GM18951 (cell line): ENCODE results near the gene EFEMP1.

Experiments
- POLR2A ChIP-seq: IDR thresholded peaks from 4 replicates; pipeline ENCODE4 v1.6.1; 2011; ENCODE audit warnings: mild to moderate bottlenecking; ENCODE audit not compliant: insufficient read length, insufficient read depth; ENCODE audit errors: extremely low read depth
- in situ Hi-C: fragments of 300-500 bp; cut with MboI; formaldehyde crosslinking; loops from one replicate; pipeline ENCODE4 v1.12.0; 2022; ENCODE audit warnings: low sequenced_read_pairs, mixed read lengths, inconsistent platforms; ENCODE audit not compliant: unreplicated experiment

Gene EFEMP1

DNA sequence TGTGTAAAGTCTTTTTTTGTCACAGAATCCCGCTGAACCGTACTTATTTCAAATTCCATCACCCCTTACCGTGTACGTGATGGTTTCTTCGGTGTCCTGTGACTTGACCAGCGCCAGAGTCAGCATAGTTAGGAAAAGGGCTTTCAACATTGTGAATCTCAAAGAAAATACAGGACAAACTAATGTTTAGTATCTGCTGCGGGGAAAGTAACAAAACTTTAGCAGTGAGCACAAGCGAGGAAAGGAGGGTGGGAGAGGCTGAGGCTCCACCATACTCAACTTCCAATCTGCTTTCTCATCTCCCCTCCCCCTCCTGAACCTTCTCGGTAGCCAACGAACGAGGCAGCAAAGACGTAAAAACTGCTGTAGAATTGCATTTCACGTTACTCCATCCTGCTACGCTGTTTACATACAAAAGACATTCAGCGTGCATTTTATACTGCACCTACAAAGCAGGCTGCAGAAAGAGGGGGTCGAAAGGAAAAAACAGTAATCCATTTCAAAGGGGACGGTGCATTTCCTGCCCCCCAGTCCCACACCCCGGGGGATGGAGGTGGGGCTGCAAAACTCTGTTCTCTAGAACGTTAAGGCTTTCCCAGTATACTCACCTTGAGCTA lies 1.2 kb downstream of the EFEMP1 start:
- in situ Hi-C loops = no loop called here
- no peak for TF ChIP-seq POLR2A

DNA sequence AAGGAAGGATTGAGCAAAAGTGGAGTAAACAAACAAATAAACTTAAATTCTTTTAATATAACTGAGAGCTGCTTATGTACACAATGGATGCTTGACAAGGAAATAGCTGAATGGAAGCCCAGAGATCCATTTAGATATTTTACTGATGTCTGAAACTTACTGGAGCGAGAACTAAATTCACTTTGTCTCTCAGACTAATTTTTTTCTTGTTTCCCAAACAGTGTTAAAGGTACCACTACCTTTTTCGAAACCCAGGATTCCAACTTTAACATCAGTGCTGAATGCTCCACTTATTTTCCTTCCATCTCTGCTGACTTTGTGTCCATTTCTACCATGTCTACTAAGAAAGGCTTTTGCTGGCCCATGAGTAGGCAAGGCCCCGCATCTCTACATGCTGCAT lies 4.0 kb downstream of the EFEMP1 start:
- in situ Hi-C loops = no loop called here
- no peak for TF ChIP-seq POLR2A

DNA sequence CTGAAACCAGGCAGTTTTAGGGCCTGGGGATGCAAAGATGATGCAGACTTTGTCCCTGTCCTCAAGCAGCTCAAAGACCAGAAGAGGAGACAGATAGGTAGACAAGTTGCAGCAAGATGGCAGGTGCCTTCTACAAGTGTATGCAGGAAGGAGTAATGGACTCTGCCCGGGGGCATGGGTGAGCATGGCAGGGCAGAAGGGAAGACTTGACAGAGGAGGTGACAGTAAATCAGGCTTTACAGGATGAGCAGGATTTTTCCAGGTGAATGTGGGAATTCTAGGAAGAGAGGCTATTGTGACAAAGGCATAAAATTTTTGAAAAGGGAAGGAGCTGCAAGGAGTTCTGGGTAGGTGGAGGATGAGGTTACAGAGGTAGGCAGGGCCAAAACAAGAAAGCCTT lies 4.7 kb downstream of the EFEMP1 start:
- in situ Hi-C loops = no loop called here
- TF ChIP-seq POLR2A = no peak

DNA sequence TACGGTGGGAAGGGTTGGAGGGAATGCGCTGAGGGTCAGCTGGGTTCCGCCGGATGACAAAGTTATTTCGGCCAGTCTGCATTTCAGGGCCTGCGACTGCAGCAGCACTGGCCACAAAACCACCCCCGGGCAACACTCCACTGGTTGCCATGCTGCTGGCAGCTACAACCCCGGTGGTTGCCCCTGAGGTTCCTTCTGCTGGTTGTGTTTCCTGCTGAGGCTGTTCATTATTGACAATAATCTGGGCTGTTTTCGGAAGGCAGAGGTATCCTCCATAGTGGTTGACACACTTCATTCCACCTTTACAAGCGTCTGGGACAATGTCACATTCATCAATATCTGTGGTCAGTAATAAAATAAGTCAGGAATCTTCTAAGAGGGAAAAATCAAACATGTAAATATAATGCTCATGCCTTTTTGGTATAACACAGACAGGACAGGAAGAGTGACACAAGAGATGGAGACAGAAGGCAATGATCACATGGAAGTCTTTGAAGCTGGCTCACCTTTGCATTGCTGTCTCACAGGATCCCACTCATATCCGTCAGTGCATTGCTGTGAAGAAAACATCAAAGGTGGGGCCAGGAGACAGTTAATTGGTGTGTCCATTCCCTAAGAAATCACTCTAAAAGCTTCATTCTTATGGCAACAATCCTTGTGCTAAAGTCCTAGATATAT lies 5.7 kb downstream of the EFEMP1 start:
- TF ChIP-seq POLR2A = no peak
- in situ Hi-C loops = no loop called here

DNA sequence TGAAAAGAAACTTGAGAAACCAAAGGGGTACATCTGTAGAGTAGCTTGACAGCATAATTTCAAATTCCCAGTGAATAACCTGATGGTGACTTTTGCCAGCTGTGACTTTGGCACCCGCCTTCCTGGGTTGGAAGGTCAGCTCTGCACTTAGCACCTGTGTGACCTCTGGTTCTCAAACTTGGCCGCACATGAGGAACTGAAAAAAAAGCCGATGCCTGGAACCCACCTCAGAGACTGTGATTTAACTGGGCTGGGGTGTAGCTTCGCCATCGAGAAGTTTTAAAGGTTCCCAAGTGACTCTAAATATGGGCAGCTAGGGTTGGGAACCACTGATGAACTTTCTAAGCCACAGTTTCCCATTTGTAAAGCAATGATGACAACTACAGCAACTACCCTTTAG lies 6.5 kb downstream of the EFEMP1 start:
- no peak for TF ChIP-seq POLR2A
- in situ Hi-C loops = no loop called here

DNA sequence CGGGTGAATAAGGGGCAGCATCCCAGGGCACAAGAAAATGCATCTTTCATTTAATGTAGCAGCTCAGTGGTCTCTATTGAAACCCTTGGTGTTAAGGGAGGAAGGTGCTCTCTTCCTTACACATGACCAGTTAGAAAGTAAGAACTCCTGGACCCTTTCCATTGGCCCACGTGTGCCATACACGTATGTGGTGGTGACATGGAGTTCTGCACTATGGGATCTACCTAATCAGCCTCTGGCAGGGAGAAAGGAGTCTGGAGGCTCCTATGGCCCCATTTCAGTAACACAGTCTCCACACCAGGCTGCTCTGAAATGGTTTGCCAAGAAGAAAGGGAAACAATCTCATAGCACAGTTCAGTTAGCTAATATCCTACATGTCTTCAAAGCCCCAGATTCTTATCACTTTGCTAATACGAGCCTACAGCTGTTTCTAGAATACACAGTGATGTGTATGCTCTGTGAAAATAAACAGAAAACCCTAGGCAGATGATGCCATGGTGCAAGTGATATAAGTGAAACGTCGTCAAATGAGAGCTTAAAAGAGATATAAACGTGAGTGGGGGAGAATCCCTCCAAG lies 7.0 kb downstream of the EFEMP1 start:
- no peak for TF ChIP-seq POLR2A
- in situ Hi-C loops = no loop called here

DNA sequence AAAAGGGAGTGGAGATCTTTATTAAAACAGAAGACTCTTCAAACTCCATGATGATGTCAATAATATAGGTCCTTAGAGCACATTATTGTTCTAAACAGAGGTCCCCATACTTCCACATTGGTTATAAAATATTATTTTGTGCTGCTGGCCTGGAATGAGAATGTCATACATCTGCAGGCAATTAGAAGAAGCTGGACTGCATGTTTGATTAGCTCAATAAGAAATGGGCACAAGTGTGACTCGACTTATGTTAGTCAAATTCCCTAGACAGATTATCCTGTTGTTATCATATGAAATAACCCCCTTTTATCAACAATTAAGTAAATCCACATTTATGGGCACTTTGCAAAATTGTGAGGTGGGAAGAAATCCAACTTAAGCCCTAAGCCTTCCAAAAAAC lies 8.8 kb downstream of the EFEMP1 start:
- in situ Hi-C loops = no loop called here

DNA sequence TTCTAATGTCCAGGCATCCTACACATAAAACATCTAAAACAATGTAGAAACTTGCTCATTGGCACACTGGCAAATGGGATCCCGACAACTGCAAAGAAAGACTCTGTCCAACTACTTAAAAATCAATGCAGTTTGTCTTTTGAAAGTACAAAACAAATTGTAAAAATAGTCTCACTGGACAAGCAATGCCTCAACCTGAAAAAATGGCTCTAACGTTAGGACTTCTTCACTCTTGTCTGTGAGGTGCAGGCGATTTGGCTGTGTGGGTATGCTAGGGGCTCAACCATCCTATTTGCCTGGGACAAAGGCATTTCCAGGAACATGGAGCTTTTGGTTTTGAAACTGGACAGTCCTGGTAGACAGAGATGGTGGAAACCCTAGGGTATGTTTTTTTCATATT lies 10.7 kb downstream of the EFEMP1 start:
- in situ Hi-C loops = no loop called here
- TF ChIP-seq POLR2A = no peak

More for the DNA sequence above, 8.8 kb downstream of the EFEMP1 start:
- TF ChIP-seq POLR2A = no peak

DNA sequence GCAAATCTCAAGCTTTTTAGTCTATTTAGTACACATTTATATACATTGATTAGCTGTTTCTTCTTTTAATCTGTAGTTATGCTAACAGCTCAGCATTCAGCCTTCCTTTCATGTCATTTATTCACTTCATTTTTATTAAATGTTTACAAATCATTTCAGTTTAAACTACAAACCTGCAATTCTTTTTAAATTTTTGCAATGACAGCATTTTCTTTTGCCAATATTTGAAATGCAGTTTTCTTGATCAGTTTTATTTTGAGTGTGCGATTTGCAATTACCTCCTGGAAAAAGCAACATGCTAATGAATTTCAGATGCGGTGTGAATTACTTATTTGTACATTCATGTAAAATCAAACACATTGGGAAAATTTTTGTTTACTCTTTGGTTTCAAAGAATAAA lies 13.5 kb downstream of the EFEMP1 start:
- in situ Hi-C loops = no loop called here
- TF ChIP-seq POLR2A = no peak

DNA sequence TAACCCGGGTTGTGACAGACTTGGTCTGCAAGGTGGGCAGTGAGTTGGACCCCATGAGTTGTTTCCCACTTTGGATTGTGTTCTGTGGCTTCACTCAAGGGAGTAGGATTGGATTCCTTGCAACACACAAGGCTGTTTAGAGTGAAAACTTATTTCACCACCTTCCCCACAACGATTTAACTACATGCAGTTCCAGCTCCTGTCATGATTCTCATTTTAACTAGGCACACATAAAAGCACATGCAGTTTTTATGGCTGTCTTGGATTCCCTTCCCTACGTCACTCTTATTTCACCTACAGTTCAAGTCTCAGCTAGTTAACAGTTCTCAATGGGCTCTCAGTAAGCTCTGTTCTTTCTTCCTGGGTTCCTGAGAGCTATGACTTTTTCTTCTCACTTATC lies 15.9 kb downstream of the EFEMP1 start:
- TF ChIP-seq POLR2A = no peak
- in situ Hi-C loops = no loop called here

DNA sequence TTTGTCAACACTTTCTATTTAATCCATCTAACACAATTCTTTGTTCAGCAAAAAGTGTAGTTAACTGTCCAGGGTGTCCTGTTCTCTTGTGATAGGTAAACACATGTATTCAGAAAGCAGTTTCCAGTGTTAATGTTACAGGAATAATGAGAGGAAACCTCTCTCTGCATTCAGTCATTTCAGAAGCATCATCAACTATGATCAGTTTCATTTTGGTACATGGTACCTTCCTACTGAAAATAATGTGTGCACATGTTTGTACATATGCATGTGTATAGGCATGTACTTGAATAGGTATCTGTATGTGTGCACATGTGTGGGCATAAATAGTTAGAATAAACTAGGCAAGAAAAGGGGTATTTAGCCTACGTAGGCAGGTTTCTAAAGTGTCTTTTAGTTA lies 16.6 kb downstream of the EFEMP1 start:
- in situ Hi-C loops = no loop called here
- no peak for TF ChIP-seq POLR2A

DNA sequence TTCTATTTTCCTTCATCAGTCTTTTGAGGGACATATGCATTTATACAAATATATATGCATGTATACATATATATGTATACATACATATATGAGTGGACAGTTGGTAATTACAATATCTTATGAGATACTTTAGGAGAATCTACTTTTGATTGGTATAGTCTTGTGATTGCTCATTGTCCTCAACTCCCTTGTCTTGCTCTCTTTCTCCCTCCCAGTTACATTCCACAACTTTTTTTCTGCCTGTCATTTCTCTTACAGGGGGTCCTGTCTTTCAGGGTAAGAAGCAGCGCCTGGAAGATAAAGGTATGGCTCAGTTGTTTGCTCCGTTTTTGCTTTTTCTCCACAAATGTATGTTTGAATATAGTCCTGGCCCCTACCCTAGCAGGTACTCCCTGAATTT lies 19.9 kb downstream of the EFEMP1 start:
- in situ Hi-C loops = no loop called here
- no peak for TF ChIP-seq POLR2A

DNA sequence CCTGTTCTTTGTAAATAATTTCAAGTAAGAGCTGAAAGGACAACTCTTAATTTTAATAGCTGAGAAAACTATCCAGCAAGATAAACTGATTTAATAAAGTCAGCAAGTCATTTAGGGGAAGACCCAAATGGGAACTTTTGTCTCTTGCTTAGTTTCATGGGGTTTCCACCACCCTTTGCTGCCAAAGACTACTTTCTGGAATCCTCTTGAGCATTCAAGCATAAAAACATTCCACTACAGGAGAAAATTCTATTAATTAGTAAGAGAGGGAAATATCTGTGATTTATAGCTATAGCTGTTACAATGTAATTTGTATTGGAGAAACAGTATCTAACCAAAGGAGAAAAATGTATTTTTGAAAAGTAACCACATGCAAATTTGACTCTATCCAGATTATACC lies 20.6 kb downstream of the EFEMP1 start:
- in situ Hi-C loops = no loop called here
- TF ChIP-seq POLR2A = no peak

DNA sequence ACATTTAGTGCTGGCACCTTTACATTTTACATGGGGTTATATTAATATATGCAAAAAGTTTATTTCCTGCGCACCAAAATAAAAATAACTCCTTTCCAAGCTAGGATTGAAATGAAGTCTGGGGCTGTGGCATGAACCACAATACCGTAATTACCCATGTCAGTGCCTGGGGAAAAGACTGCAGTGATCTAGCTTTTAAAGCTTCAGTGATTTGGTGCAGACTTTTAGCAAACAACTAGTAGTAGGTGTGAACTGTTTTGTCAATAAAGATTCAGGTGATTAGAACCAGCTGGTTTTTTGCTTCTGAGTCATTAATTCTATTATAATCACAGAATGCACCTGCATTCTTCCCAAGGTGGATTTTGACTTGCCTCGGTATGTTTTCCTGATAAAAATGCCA lies 21.2 kb downstream of the EFEMP1 start:
- in situ Hi-C loops = no loop called here

More for the DNA sequence above, 21.2 kb downstream of the EFEMP1 start:
- no peak for TF ChIP-seq POLR2A
